IMR-90 (cell line): ENCODE measurements around the gene KLHL30. TPM values are rescaled to one million over a fixed set of nuclear protein-coding genes. Genes with fewer than 3 reads are reported as not detected.
A peak's percentile ranks its signal among the peaks of the same experiment; 100 is the strongest.

Experiments used
- ATAC-seq: fragments of 200-7000 bp; cut with Tn5 transposase; 2 replicates; pipeline ENCODE4 v1.9.1; 2020; ENCODE audit warnings: low read depth, mild to moderate bottlenecking, moderate library complexity
- BruUV-seq: library from RNA; stranded (reverse); fragments of 400-500 nt; replicated peaks from 2 replicates; lab custom pipeline; 2021; lab: Mats Ljungman, UMichigan
- CTCF ChIA-PET: fragments of 300-600 bp; formaldehyde crosslinking; extraction: SDS; loops from one replicate; lab custom pipeline; 2021; ENCODE audit warnings: antibody characterized with exemption; lab: Yijun Ruan, JAX
- POLR2A ChIA-PET: fragments of 300-600 bp; sonication (Branson Sonifier 250); formaldehyde crosslinking; loops from one replicate; lab custom pipeline; 2022; ENCODE audit warnings: antibody characterized with exemption; ENCODE audit not compliant: unreplicated experiment; lab: Charles Lee
- DNase-seq: peaks from one replicate; pipeline ENCODE4 v3.0.0; 2013
- H2AFZ ChIP-seq: replicated peaks from 2 replicates; pipeline ENCODE3; 2013; ENCODE audit warnings: low read length, mild to moderate bottlenecking; ENCODE audit not compliant: poor library complexity
- H2AK5ac ChIP-seq: 2 replicates; pipeline ENCODE4 v1.6.1; 2013; ENCODE audit warnings: low read depth, low read length, inconsistent platforms
- H2AK9ac ChIP-seq: replicated peaks from 2 replicates; pipeline ENCODE3; 2013; ENCODE audit warnings: mild to moderate bottlenecking, low read depth, low read length, moderate library complexity; ENCODE audit not compliant: poor library complexity
- H2BK120ac ChIP-seq: 2 replicates; pipeline ENCODE4 v1.6.1; 2013; ENCODE audit warnings: low read depth, low read length, inconsistent platforms
- H2BK15ac ChIP-seq: 3 replicates; pipeline ENCODE4 v1.6.1; 2013; ENCODE audit warnings: low read depth, low read length, inconsistent platforms
- H2BK20ac ChIP-seq: 2 replicates; pipeline ENCODE4 v1.6.1; 2013; ENCODE audit warnings: low read depth, mild to moderate bottlenecking, inconsistent platforms, low read length, moderate library complexity
- H2BK5ac ChIP-seq: 2 replicates; pipeline ENCODE4 v1.6.1; 2013; ENCODE audit warnings: mild to moderate bottlenecking, low read depth, low read length, inconsistent platforms; ENCODE audit not compliant: poor library complexity, severe bottlenecking
- H3K14ac ChIP-seq: replicated peaks from 2 replicates; pipeline ENCODE4 v1.6.1; 2013; ENCODE audit warnings: low read depth, low read length, inconsistent platforms
- H3K18ac ChIP-seq: 2 replicates; pipeline ENCODE4 v1.6.1; 2013; ENCODE audit warnings: low read depth, low read length, control low read depth
- H3K23ac ChIP-seq: 2 replicates; pipeline ENCODE4 v1.6.1; 2013; ENCODE audit warnings: low read depth, low read length, inconsistent platforms
- H3K27ac ChIP-seq: 2 replicates; pipeline ENCODE4 v1.5.1; 2013; ENCODE audit warnings: mild to moderate bottlenecking, control low read depth, low read length; ENCODE audit not compliant: insufficient read depth
- H3K27me3 ChIP-seq: 2 replicates; pipeline ENCODE4 v1.6.1; 2013; ENCODE audit warnings: low read length; ENCODE audit not compliant: control insufficient read depth, insufficient read depth
- H3K36me3 ChIP-seq: 2 replicates; pipeline ENCODE4 v1.6.1; 2013; ENCODE audit warnings: low read length, mixed read lengths; ENCODE audit not compliant: control insufficient read depth, insufficient read depth
- H3K4ac ChIP-seq: 2 replicates; pipeline ENCODE4 v1.6.1; 2013; ENCODE audit warnings: low read depth, low read length, inconsistent platforms
- H3K4me1 ChIP-seq: 2 replicates; pipeline ENCODE4 v1.6.1; 2013; ENCODE audit warnings: low read length, mixed read lengths; ENCODE audit not compliant: control insufficient read depth, insufficient read depth
- H3K4me2 ChIP-seq: 2 replicates; pipeline ENCODE4 v1.6.1; 2013; ENCODE audit warnings: low read depth, mild to moderate bottlenecking, control low read depth, low read length, moderate library complexity
- H3K4me3 ChIP-seq: 2 replicates; pipeline ENCODE4 v1.5.1; 2013; ENCODE audit warnings: low read depth, mild to moderate bottlenecking, control low read depth, low read length, moderate library complexity; ENCODE audit not compliant: insufficient read depth
- H3K56ac ChIP-seq: 2 replicates; pipeline ENCODE4 v1.6.1; 2013; ENCODE audit warnings: low read length, inconsistent platforms; ENCODE audit not compliant: insufficient read depth; ENCODE audit errors: extremely low read depth
- H3K79me1 ChIP-seq, 2 experiments: 2 replicates each; pipeline ENCODE4 v1.6.1; 2013; ENCODE audit warnings: low read length in 2 of 2, inconsistent platforms in 1 of 2, low read depth in 1 of 2
- H3K9ac ChIP-seq: 2 replicates; pipeline ENCODE4 v1.6.1; 2013; ENCODE audit warnings: low read depth, low read length, control low read depth
- H3K9me1 ChIP-seq: 2 replicates; pipeline ENCODE4 v1.6.1; 2013; ENCODE audit warnings: low read length, inconsistent platforms; ENCODE audit not compliant: insufficient read depth
- H3K9me3 ChIP-seq: 2 replicates; pipeline ENCODE4 v1.6.1; 2013; ENCODE audit warnings: low read length; ENCODE audit not compliant: control insufficient read depth, insufficient read depth
- H4K20me1 ChIP-seq: 2 replicates; pipeline ENCODE4 v1.6.1; 2013; ENCODE audit warnings: low read length, inconsistent platforms; ENCODE audit not compliant: insufficient read depth
- H4K5ac ChIP-seq: 2 replicates; pipeline ENCODE4 v1.6.1; 2013; ENCODE audit warnings: mild to moderate bottlenecking, low read depth, low read length, control low read depth
- H4K8ac ChIP-seq, 2 experiments: 2 replicates each; pipeline ENCODE4 v1.6.1; 2013; ENCODE audit warnings: low read depth in 2 of 2, low read length in 2 of 2, control low read depth in 1 of 2, inconsistent platforms in 1 of 2
- H4K91ac ChIP-seq: 2 replicates; pipeline ENCODE4 v1.6.1; 2013; ENCODE audit warnings: low read depth, low read length, inconsistent platforms; ENCODE audit not compliant: insufficient read depth
- CHD1 ChIP-seq: IDR thresholded peaks from 2 replicates; pipeline ENCODE4 v1.6.1; 2012; ENCODE audit warnings: low read depth, low read length, improper control_type of control experiment
- FOS ChIP-seq: fragments of 150-350 bp; IDR thresholded peaks from 2 replicates; pipeline ENCODE4 v1.6.1; 2016; ENCODE audit warnings: low read depth, low read length
- MAZ ChIP-seq: IDR thresholded peaks from 2 replicates; pipeline ENCODE4 v1.6.1; 2012; ENCODE audit warnings: low read depth, mild to moderate bottlenecking, low read length, improper control_type of control experiment, moderate library complexity, borderline replicate concordance
- MXI1 ChIP-seq: IDR thresholded peaks from 2 replicates; pipeline ENCODE4 v1.6.1; 2012; ENCODE audit warnings: low read depth, mild to moderate bottlenecking, low read length, moderate library complexity, borderline replicate concordance
- NFE2L2 ChIP-seq: fragments of 150-350 bp; IDR thresholded peaks from 2 replicates; pipeline ENCODE4 v1.6.1; 2016; ENCODE audit warnings: low read depth, mild to moderate bottlenecking, low read length
- POLR2A ChIP-seq: IDR thresholded peaks from 2 replicates; pipeline ENCODE4 v1.6.1; 2012; ENCODE audit warnings: mild to moderate bottlenecking, low read depth, low read length
- RCOR1 ChIP-seq: IDR thresholded peaks from 2 replicates; pipeline ENCODE4 v1.6.1; 2012; ENCODE audit warnings: mild to moderate bottlenecking, low read length, improper control_type of control experiment; ENCODE audit not compliant: insufficient replicate concordance
- WGBS, 2 experiments: methylation state at CpG; one replicate each; pipeline versions ENCODE4 v1.1.5 to v1.1.7; 2013; ENCODE audit warnings: missing lambda C conversion rate in 2 of 2; ENCODE audit not compliant: insufficient read length in 1 of 2; ENCODE audit errors: extremely low coverage in 2 of 2; 5-methylcytosine and 5-hydroxymethylcytosine counted together
- dilution Hi-C: fragments of 300-500 bp; cut with HindIII; formaldehyde crosslinking; loops from one replicate; pipeline ENCODE4 v1.14.3; 2018; ENCODE audit warnings: low sequenced_read_pairs; ENCODE audit not compliant: unreplicated experiment
- in situ Hi-C: fragments of 300-500 bp; cut with MboI; formaldehyde crosslinking; loops from 3 replicates; pipeline ENCODE4 v1.14.3; 2019; ENCODE audit warnings: low sequenced_read_pairs, inconsistent platforms, mixed read lengths
- intact Hi-C: fragments of 100-400 bp; cut with micrococcal nuclease; formaldehyde crosslinking; loops from 2 replicates; pipeline ENCODE4 v1.10.0; 2022
- polyA plus RNA-seq, 3 experiments: library from polyadenylated mRNA; depleted of rRNA; stranded (reverse); fragments of >200 nt; gene quantifications; 2 replicates each; pipeline ENCODE4 v1.2.3, GENCODE V29; 2012; ENCODE audit warnings: low replicate concordance in 1 of 3
- total RNA-seq: library from RNA; depleted of rRNA; stranded (reverse); fragments of >200 nt; gene quantifications from 2 replicates; pipeline ENCODE4 v1.2.3, GENCODE V29; 2012
- TF ChIP-seq, protein P1 (sequence below): fragments of 150-350 bp; IDR thresholded peaks from 2 replicates; pipeline ENCODE4 v1.6.1; 2016; ENCODE audit warnings: low read depth, mild to moderate bottlenecking, low read length, moderate library complexity, borderline replicate concordance
- TF ChIP-seq, protein P2 (sequence below): conservative IDR thresholded peaks from 2 replicates; pipeline ENCODE4 v1.5.1; 2012; ENCODE audit warnings: mild to moderate bottlenecking, low read depth, low read length, improper control_type of control experiment
- TF ChIP-seq, protein P3 (sequence below): fragments of 150-350 bp; IDR thresholded peaks from 2 replicates; pipeline ENCODE4 v1.6.1; 2017; ENCODE audit warnings: mild to moderate bottlenecking, antibody characterized with exemption, low read length, low read depth

KLHL30 gene
- total and polyA plus RNA-seq, 2 of the 4 experiments (the other 2 are of a cell fraction): under 0.01 to 0.03 TPM

DNA sequence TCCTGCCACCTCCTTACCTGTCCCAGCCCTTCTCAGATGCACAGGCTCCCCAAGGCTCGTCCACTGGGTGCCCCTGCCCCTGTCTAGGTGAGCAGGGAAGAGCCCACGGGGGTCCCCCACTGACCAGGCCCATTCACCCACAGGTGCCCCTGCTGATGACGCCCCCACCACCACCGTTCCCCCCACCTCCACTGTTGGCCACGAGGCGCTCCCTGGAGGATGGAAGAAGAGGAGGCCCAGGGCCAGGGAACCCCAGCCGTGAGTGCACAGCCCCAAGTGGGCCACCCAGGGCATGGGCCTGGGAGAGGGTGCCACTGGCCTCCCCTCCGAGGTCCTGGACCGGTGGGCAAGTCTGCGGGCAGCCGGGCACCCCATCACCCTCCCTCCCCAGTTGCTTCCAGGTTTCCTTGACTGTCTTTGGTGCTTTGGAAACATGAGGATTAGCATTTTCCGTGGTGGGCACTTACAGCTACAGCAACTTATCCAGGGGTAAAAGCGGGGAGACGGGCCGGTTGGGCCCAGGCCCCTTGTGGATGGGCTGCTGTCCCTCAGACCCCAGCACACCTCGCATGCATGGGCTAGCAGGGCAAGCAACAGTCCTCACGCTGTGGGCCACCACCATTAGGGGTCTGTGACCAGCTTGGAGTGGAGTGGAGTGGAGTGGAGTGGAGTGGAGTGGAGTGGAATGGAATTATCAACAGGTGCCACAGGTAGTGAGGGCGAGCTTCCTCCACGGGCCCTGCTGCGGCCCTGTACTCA is 13.2 kb upstream of the KLHL30 start:
- no peak for TF ChIP-seq POLR2A
- no peak for TF ChIP-seq MAZ
- TF ChIP-seq, protein P1, sequence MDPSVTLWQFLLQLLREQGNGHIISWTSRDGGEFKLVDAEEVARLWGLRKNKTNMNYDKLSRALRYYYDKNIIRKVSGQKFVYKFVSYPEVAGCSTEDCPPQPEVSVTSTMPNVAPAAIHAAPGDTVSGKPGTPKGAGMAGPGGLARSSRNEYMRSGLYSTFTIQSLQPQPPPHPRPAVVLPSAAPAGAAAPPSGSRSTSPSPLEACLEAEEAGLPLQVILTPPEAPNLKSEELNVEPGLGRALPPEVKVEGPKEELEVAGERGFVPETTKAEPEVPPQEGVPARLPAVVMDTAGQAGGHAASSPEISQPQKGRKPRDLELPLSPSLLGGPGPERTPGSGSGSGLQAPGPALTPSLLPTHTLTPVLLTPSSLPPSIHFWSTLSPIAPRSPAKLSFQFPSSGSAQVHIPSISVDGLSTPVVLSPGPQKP: no peak
- no peak for TF ChIP-seq MXI1
- TF ChIP-seq, protein P2, sequence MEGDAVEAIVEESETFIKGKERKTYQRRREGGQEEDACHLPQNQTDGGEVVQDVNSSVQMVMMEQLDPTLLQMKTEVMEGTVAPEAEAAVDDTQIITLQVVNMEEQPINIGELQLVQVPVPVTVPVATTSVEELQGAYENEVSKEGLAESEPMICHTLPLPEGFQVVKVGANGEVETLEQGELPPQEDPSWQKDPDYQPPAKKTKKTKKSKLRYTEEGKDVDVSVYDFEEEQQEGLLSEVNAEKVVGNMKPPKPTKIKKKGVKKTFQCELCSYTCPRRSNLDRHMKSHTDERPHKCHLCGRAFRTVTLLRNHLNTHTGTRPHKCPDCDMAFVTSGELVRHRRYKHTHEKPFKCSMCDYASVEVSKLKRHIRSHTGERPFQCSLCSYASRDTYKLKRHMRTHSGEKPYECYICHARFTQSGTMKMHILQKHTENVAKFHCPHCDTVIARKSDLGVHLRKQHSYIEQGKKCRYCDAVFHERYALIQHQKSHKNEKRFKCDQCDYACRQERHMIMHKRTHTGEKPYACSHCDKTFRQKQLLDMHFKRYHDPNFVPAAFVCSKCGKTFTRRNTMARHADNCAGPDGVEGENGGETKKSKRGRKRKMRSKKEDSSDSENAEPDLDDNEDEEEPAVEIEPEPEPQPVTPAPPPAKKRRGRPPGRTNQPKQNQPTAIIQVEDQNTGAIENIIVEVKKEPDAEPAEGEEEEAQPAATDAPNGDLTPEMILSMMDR: no peak
- no peak for TF ChIP-seq CHD1
- TF ChIP-seq FOS: no peak
- no peak for TF ChIP-seq RCOR1
- no peak for TF ChIP-seq NFE2L2
- TF ChIP-seq, protein P3, sequence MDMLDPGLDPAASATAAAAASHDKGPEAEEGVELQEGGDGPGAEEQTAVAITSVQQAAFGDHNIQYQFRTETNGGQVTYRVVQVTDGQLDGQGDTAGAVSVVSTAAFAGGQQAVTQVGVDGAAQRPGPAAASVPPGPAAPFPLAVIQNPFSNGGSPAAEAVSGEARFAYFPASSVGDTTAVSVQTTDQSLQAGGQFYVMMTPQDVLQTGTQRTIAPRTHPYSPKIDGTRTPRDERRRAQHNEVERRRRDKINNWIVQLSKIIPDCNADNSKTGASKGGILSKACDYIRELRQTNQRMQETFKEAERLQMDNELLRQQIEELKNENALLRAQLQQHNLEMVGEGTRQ: no peak
- Histone ChIP-seq H3K79me1 (no peaks in the 10 kb centered on the region), H3K23ac (no peak overlapping the region), H2BK5ac (no peak overlapping the region), H2AFZ (peak overlapping the region; percentile 32), H4K91ac (no peak overlapping the region), H3K9ac (no peak overlapping the region), H3K18ac (no peak overlapping the region), H4K20me1 (no peaks in the 10 kb centered on the region), H3K4me3 (no peak overlapping the region), H4K5ac (no peak overlapping the region), H3K4ac (no peak overlapping the region), H2AK9ac (peak overlapping the region; percentile 82), H2BK20ac (no peak overlapping the region), H3K9me3 (no peaks in the 10 kb centered on the region), H3K27ac (no peak overlapping the region), H3K56ac (no peak overlapping the region), H3K4me1 (peaks cover 10% of the 10 kb centered on the region), H3K9me1 (peaks cover 5% of the 10 kb centered on the region; the same call in 1 of the 2 replicates), H2BK120ac (no peak overlapping the region), H3K36me3 (no peaks in the 10 kb centered on the region), H3K27me3 (peaks cover 15% of the 10 kb centered on the region; the same call in 1 of the 2 replicates), H2AK5ac (no peak overlapping the region; the same call in 1 of the 2 replicates), H4K8ac (no peak overlapping the region), H2BK15ac (no peak overlapping the region), H3K14ac (no peak overlapping the region), H3K4me2 (no peak overlapping the region)
- WGBS, 2 experiments: 80% methylated on average over 7 of the region's 20 CpGs; no CpG with 5 or more reads in 1 of the 2 experiments
- dilution Hi-C loops: no loop called here
- CTCF ChIA-PET: no interaction called here
- no peak for ATAC-seq
- BruUV-seq: no TSS peak
- in situ Hi-C loops: no loop called here
- intact Hi-C loops: no loop called here
- POLR2A ChIA-PET: no interaction called here
- no peak for DNase-seq
